ENCODE data around the gene SPON2.

Gene SPON2

DNA sequence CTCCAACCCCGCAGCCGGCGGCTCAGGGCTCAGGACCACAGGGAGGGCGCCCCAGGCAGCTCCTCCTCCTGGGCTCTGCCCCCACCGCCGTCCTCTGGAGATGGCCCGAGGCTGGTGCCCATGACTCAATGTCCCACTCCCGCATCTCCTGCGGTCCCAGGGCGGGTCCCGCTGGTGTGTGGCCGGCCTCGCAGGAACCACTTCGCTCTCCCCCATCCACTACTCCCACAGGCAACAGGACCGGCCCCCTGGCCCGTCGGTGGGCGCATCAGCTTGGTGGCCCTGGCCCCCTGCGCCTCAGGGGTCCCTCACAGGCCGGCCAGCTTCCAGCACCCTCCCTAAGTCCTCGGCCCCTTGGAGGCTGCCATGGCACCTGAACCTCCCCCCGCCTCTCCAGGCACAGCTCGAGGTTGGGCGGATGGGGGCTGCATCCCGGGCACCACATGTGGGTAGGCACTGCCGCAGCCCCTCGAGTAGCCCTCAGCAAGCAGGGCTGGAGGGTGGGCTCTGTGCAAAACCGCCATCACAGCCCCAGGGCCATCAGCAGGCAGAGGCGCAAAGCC is 22.8 kb upstream of the SPON2 start:
- no peak for DNase-seq (ENCODE audit: low spot score)

DNA sequence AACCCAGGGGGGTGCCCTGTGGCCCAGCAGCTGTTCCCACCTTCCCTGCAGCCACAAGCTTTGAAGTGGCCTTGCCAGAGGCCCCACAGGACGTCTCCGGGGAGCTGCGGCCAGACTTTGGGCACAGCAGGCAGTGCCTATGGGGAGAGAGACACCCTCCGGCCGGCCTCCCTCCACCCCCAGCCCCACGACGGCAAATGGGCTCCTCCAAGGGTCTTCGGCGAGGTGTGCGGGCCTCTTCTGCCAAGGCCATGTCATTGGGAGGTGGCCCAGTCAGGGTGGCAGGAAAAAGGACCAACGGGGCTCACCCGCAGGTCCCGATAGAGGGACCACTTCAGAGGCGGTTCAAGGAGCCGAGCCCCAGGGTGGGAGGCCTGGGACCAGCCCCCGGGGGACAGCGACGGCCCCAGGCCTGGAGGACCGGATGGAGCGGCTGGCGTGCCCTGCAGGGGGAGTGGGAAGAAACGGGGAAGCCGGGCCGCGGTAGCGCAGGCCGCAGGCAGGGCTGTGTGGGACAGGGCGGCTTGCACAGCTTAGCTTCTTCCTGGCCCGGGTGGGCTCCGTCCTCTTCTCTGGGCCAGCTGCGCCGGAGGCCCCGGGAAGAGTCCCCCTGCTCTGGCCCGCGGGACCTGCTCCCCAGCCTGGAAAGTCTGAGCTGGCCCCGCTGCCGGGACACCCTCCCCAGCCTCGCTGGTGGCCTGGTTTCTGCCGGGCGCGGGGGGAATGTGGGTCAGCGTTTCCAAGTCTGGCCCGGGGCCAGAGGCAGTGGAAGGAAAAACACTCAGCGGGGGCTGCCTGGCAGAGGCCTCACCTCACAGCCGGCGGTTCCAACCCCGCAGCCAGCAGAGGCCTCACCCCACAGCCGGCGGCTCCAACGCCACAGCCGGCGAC is 21.9 kb upstream of the SPON2 start:
- no peak for DNase-seq (ENCODE audit: low spot score)

DNA sequence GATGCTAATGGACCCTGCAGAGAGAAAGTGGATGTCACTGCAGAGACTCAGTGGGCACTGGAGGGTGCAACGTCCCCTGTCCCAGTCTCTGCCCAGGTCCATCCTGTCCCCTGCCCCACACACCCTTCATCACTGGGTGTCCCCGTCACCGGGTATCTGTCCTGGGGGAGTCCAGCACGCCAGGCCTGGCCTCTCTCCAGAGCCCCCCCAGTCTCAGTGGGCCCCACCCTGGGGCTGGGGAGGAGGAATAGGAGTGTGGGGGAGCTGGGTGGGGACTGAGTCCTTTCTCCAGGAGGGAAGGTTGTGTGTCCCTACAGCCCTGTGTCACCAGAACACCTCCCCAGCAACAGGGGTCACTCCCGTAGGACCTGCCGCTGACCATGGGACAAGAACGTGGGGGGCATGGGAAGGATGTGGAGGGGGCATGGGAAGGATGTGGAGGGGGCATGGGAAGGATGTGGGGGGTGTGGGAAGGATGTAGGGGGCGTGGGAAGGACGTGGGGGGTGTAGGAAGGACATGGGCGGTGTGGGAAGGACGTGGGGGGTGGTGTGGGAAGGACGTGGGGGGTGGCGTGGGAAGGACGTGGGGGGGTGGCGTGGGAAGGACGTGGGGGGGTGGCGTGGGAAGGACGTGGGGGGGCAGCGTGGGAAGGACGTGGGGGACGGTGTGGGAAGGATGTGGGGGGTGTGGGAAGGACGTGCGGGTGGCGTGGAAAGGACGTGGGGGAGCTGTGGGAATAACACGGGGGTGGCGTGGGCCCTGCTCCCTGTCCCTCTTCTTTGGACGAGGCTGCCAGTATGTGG is 21.0 kb upstream of the SPON2 start:
- no peak for DNase-seq (ENCODE audit: low spot score)

- DNase-seq (ENCODE audit: low spot score) = no peak
These were observed 20.3 kb upstream of the SPON2 start for GRCh38 chr4:1192493-1193205.

DNA sequence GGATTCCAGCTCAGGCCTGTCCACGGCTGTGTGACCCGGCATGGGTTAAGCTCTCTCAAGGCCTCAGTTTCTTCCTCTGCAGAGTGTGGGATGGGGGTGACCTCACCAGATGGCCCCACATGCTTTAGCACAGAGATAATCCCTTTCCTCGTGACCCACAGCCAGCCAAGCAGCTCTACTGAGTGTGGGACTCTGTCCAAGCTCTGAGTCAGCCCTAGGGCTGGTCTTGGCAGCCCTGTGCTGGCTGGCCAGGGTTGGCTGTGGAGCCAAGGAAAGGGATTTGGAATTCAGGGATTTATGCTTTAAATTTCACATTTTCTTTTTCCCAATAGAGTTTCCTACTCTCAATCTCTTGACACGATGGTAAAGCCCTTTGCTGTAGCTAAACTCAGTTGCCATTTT is 19.7 kb upstream of the SPON2 start:
- DNase-seq (ENCODE audit: low spot score) = peak; percentile 92

DNA sequence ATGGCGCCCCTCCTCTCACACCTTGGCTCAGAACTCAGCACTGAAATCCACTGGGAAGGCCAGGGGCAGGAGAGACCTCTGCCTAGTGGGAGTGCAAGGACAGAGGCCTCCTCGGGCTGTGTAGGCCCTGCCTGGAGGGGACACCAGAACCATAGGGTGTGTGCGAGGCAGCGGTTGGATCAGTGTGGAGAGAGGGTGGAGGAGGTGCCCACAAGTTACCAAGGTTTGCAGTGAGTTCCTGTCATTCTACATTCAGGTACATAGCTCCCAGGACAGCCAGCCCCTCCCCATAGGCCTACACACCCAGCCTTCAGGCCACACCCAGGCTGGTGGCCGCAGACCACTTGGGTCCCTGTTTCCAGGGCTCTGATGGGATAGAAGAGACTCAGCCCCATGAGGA is 19.2 kb upstream of the SPON2 start:
- no peak for DNase-seq (ENCODE audit: low spot score)

DNA sequence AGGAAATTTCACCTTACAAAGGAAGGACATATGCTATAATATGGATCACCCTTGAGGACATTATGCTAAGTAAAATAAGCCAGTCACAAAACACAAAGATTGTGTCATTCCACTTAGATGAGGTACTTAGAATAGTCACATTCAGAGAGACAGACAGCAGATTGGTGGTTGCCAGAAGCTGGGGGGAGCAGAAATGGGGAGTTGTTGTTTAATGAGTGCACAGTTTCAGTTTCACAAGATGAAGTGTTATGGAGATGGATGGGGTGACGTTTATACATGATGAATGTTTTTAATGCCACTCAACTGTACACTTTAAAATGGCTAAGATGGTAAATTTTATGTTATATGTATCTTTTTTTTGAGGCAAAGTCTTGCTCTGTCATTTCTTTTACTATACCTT is 14.8 kb upstream of the SPON2 start:
- DNase-seq (ENCODE audit: low spot score) = no peak

- DNase-seq (ENCODE audit: low spot score) = no peak
These were observed 11.8 kb upstream of the SPON2 start for GRCh38 chr4:1183985-1184773.

DNA sequence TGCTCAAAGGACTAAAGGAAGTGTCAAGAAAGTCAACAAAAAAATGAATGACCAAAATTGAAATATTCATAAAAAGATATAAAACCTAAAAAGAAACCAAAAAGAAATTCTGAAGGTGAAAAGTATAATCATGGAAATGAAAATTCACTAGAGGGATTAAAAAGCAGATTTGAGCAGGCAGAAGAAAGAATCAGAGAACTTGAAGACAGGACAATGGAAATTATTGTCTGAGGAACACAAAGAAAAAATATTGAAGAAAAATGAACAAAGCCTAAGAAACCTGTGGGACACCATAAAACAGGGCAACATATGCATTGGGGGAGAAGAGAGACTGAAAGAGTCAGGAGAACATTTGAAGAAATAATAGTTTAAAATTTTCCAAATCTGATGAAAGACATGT is 9.9 kb upstream of the SPON2 start:
- no peak for DNase-seq (ENCODE audit: low spot score)

DNA sequence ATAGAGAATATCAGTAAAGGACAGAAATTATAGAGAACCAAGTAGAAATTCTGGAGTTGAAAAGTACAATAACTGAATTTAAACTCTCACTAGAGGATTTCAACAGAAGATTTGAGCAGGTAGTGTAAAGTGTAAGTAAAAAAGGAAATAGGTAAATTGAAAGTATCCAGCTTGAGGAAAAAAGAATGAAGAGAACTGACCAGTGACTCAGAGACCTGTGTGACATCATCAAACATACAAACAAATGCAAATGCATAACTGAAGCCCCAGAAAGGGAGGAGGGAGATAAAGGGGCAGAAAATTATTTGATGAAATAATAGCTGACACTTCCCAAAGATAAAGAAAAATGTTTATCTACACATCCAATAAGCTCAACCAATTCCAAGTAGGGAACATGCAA is 8.3 kb upstream of the SPON2 start:
- no peak for DNase-seq (ENCODE audit: low spot score)

GRCh38 chr4:1179976-1180375 is 7.6 kb upstream of the SPON2 start:
- no peak for DNase-seq (ENCODE audit: low spot score)

- no peak for DNase-seq (ENCODE audit: low spot score)
These were observed 6.7 kb upstream of the SPON2 start for GRCh38 chr4:1179089-1179441.

DNA sequence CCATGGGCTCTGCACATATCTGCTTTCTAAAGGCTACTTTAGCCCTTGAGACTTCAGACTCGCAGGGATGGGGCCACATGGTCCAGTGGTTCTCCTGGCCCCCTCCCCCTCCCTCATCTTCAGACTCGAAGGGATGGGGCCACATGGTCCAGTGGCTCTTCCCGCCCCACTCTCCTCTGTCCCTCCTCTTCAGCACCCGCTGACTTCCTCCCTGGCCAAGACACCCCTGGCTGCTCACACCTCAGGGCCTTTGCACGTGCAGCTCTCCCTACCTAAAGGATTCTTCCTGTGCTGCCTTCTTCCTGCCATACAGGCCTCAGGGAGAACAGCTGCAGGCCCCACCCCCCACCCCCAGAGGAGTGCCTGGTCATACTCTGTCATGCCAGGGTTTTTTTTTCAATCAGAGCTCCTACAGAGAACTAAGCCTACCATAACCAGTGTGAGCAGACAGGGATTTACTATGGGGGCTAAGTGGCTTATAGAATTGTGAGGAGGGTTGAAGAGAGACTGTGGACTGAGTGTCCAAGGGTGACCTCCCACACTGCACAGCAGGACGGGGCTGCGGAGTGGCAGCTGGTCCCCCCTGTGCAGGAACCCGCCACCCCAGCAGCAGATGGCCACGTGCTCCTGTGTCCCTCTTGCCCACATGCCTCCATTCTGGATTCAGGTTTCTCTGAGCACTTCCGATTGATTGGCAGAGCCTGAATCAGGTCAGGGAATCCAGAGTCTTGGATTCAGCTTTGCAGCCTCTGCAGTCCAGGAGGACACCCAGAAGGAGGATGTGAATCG is 6.1 kb upstream of the SPON2 start:
- no peak for DNase-seq (ENCODE audit: low spot score)

DNA sequence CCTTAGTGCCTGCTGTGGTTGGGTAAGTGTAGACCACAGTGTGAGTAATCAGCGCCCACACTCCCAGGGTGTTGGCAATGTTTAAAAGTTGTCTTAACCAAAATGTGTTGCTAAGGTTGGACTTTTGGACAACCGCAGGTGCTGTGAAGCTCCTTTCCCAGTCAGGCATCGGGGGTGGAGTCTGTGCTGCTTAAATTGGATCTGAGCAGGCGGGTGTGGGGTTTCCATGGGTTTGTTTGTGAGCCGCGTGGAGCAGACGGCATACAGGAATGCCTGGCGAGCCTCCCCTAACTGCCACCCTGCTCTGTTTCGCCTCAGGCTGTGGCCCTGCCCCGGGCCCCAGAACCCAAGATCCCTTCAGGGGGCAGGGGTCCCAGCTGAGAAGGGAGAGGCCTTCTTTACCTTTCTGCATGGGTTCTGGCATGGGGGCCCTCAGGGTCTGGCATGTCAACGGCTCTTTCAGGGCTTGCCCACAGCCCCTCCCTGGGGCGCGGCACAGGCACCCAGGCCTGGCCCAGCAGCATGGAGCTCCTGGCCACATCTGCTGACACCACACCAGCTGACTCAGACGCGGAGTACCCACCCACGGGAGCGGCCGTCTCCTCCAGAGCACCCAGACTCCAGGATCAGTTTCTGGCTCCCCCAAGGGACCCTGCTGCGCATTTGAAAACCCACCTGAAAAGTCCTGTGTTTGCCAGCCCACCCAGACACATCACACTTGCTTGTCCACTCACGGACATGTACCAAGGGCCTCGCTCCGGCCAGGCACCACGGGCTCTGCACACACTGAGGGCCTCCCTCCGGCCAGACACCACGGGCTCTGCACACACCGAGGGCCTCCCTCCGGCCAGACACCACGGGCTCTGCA is 5.1 kb upstream of the SPON2 start:
- DNase-seq (ENCODE audit: low spot score) = no peak

DNA sequence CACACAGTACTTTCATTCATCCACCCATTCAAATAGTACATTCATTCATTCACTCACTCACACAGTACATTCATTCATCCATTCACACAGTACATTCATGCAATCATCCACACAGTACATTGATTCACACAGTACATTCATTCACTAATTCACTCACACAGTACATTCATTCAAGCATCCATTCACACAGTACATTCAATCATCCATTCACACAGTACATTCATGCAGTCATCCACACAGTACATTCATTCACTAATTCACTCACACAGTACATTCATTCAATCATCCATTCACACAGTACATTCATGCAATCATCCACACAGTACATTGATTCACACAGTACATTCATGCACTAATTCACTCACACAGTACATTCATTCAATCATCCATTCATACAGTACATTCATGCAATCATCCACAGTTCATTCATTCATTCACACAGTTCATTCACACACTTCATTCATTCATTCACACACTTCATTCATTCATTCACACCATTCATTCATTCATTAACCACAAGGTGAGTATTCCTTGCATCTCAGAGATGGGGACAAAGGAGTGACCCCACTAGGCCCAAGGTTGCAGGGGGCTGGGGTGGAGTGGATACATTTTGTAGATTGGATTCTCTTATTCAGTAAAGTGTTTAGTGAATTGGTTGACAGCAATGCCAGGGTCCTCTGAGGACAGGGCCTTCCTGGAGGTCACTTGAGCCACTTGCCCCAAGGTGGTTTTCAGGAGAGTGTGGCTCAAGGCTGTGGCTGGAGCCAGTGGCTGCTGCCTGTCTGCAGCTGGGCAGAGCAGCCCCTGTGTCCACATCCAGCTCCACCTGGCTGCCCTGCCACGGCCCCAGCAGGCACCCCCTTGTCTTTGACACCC is 4.3 kb upstream of the SPON2 start:
- DNase-seq (ENCODE audit: low spot score) = peak; percentile 56

- DNase-seq (ENCODE audit: low spot score) = no peak
These were observed 3.3 kb upstream of the SPON2 start for GRCh38 chr4:1175635-1176229.

- DNase-seq (ENCODE audit: low spot score) = no peak
These were observed 2.7 kb upstream of the SPON2 start for GRCh38 chr4:1174941-1175634.
